Peyer's patch (tissue), 4 donors: ENCODE data around the gene NCOA7.

ENCODE experiments used
- CTCF ChIP-seq, 6 experiments: fragments of 450-650 bp in 4 of 6; fragments of 200-600 bp in 2 of 6; sonication (generic) in 1 of 6; IDR thresholded peaks; one replicate each; pipeline ENCODE4 v1.5.1; 2017 to 2019; ENCODE audit warnings: antibody characterized with exemption in 6 of 6, mild to moderate bottlenecking in 3 of 6, moderate library complexity in 1 of 6
- POLR2A ChIP-seq, 2 donors: fragments of 450-650 bp; IDR thresholded peaks; one replicate each; pipeline ENCODE4 v1.5.1; 2017; ENCODE audit warnings: antibody characterized with exemption in 2 of 2, mild to moderate bottlenecking in 2 of 2, moderate library complexity in 2 of 2

GRCh38 chr6:125828476-125829039 lies 37.8 kb downstream of the NCOA7 start:
- TF ChIP-seq CTCF (IDR thresholded peaks at IDR 0.05) (no peak), POLR2A (IDR thresholded peaks at IDR 0.05) (no peak)
